Colonic mucosa (tissue), 4 donors: ENCODE measurements around the gene ARL2. TPM values are rescaled to one million over a fixed set of nuclear protein-coding genes. Genes with fewer than 3 reads are reported as not detected.
"Not testable (repeated sequence)": the region's sequence is repeated elsewhere in the genome, so short reads cannot be mapped to it uniquely, and the experiment has no call there.

ENCODE experiments used
- DNase-seq: peaks from one replicate; pipeline ENCODE4 v3.0.0-alpha.2; 2020
- H3K27ac ChIP-seq: fragments of 200-600 bp; one replicate; pipeline ENCODE4 v1.8.0; 2021
- H3K27me3 ChIP-seq: fragments of 200-600 bp; one replicate; pipeline ENCODE4 v1.8.0; 2021
- H3K36me3 ChIP-seq: fragments of 200-600 bp; one replicate; pipeline ENCODE4 v1.8.0; 2021
- H3K4me1 ChIP-seq: fragments of 200-600 bp; one replicate; pipeline ENCODE4 v1.8.0; 2021; ENCODE audit warnings: mild to moderate bottlenecking
- H3K4me3 ChIP-seq: fragments of 200-600 bp; one replicate; pipeline ENCODE4 v1.8.0; 2021
- H3K9ac ChIP-seq, 2 donors: one replicate each; pipeline ENCODE4 v1.7.0; 2013; ENCODE audit warnings: control low read depth in 2 of 2, low read depth in 2 of 2, low read length in 2 of 2
- H3K9me3 ChIP-seq: fragments of 200-600 bp; one replicate; pipeline ENCODE4 v1.8.0; 2021
- CTCF ChIP-seq: fragments of 200-600 bp; IDR thresholded peaks from one replicate; pipeline ENCODE4 v1.8.0; 2022; ENCODE audit warnings: antibody characterized with exemption, mild to moderate bottlenecking
- intact Hi-C: fragments of 100-400 bp; cut with DNase I; formaldehyde crosslinking; loops from one replicate; pipeline ENCODE4 v1.14.1; 2022
- total RNA-seq, 2 donors: library from RNA; stranded (reverse); fragmentation: NEBNext Ultra II Directional in 1 of 2; extraction: Animal tissue kit (Norgen Biotek cat#: 25700) in 1 of 2; gene quantifications; one replicate each; pipeline ENCODE4 v1.2.1, GENCODE V29; 2021
- donor health status: healthy.
- donor health status: DM: no; HTN: no; CAD: no.
- donor health status: DM: no; HTN: no; CAD: no.

Gene ARL2
- total RNA-seq, 2 donors from 2014 or later = 81.9 to 102 TPM

- Histone ChIP-seq H3K9ac (peak overlapping the region in 1 of 2 donors; percentile 88), H3K4me3 (no peak overlapping the region), H3K9me3 (no peaks in the 10 kb centered on the region), H3K4me1 (peaks cover 14% of the 10 kb centered on the region), H3K27me3 (no peaks in the 10 kb centered on the region), H3K27ac (peak overlapping the region; percentile 91), H3K36me3 (no peaks in the 10 kb centered on the region)
- no peak for TF ChIP-seq CTCF
- intact Hi-C loops = loop anchor here (5.0 kb wide), 1 partner anchor 152 kb away; no protein-coding TSS in a partner anchor
- DNase-seq = peak; percentile 90
These were observed 15.1 kb upstream of the ARL2 start for GRCh38 chr11:64998690-64999431.

GRCh38 chr11:64999478-64999877 lies 14.5 kb upstream of the ARL2 start:
- H3K36me3 ChIP-seq = no peaks in the 10 kb centered on the region
- no peak overlapping the region for H3K4me3 ChIP-seq
- intact Hi-C loops = loop anchor here (5.0 kb wide), 1 partner anchor 152 kb away; no protein-coding TSS in a partner anchor
- peaks cover 14% of the 10 kb centered on the region for H3K4me1 ChIP-seq
- peak; percentile 80 for DNase-seq
- no peak for TF ChIP-seq CTCF
- peak overlapping the region; percentile 12 to 88 for H3K9ac ChIP-seq
- H3K9me3 ChIP-seq = no peaks in the 10 kb centered on the region
- no peaks in the 10 kb centered on the region for H3K27me3 ChIP-seq
- peak overlapping the region; percentile 91 for H3K27ac ChIP-seq

- no peak overlapping the region for H3K9ac ChIP-seq
- DNase-seq = no peak
- no peak overlapping the region for H3K4me3 ChIP-seq
- intact Hi-C loops = no loop called here
- no peaks in the 10 kb centered on the region for H3K4me1 ChIP-seq
- no peak overlapping the region for H3K27ac ChIP-seq
- no peaks in the 10 kb centered on the region for H3K27me3 ChIP-seq
- H3K36me3 ChIP-seq = no peaks in the 10 kb centered on the region
- H3K9me3 ChIP-seq = no peaks in the 10 kb centered on the region
- TF ChIP-seq CTCF = no peak
These were observed 11.3 kb upstream of the ARL2 start for GRCh38 chr11:65002706-65003105.

GRCh38 chr11:65003282-65003681 lies 10.7 kb upstream of the ARL2 start:
- DNase-seq = no peak
- intact Hi-C loops = no loop called here

GRCh38 chr11:65003968-65004367 lies 10.0 kb upstream of the ARL2 start:
- H3K36me3 ChIP-seq = not testable (repeated sequence)

More at GRCh38 chr11:65003282-65003681, 10.7 kb upstream of the ARL2 start:
- H3K9me3 ChIP-seq = no peaks in the 10 kb centered on the region
- no peaks in the 10 kb centered on the region for H3K27me3 ChIP-seq
- no peaks in the 10 kb centered on the region for H3K36me3 ChIP-seq
- H3K4me3 ChIP-seq = no peak overlapping the region
- H3K27ac ChIP-seq = no peak overlapping the region
- no peak for TF ChIP-seq CTCF
- H3K4me1 ChIP-seq = no peaks in the 10 kb centered on the region
- no peak overlapping the region for H3K9ac ChIP-seq

GRCh38 chr11:65008016-65008415 lies 5.9 kb upstream of the ARL2 start:
- Histone ChIP-seq H3K36me3 (no peaks in the 10 kb centered on the region), H3K27ac (no peak overlapping the region), H3K27me3 (no peaks in the 10 kb centered on the region), H3K9me3 (no peaks in the 10 kb centered on the region), H3K4me1 (no peaks in the 10 kb centered on the region), H3K9ac (no peak overlapping the region), H3K4me3 (no peak overlapping the region)
- intact Hi-C loops = no loop called here
- no peak for TF ChIP-seq CTCF
- DNase-seq = no peak

More at GRCh38 chr11:65003968-65004367, 10.0 kb upstream of the ARL2 start:
- H3K27ac ChIP-seq, intact Hi-C loops, H3K9me3 ChIP-seq, H3K4me1 ChIP-seq, H3K9ac ChIP-seq, DNase-seq, H3K4me3 ChIP-seq, H3K27me3 ChIP-seq: not testable (repeated sequence)
